ENCODE measurements around the gene FOCAD.

DNA sequence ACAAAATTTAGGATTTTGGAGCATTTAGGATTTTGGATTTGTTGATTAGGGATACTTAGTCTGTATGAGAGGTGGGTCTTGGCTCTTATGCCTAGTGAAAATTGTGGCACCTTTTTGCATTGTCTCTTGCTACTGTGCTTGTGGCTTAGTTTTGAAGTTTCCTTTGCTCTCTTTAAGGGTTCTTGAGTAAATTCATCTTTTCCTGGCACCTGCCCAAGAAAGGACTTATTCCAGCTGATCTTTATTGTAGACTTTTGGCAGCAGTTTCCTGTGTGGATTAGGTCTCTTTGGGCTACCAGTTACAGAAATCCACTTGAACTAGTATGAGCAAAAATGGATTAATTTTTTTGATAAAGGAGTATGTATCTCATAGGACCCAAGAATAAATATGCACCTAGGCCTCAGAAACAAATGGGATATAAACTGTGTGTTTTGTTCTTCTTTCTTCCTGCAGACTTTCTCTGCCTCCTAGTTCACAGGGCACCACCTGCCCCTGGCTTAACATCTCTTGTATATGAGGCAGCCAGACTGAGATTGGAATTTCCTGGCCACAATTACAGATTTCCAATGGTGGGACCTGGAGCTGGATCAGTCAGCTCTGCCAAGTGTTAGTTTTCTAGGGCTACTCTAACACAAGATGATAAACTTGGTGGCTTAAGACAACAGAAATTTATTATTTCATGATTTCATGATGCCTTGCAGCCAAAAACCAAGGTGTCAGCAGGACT is 44.6 kb downstream of the FOCAD start:
- TF ChIP-seq, protein P1, sequence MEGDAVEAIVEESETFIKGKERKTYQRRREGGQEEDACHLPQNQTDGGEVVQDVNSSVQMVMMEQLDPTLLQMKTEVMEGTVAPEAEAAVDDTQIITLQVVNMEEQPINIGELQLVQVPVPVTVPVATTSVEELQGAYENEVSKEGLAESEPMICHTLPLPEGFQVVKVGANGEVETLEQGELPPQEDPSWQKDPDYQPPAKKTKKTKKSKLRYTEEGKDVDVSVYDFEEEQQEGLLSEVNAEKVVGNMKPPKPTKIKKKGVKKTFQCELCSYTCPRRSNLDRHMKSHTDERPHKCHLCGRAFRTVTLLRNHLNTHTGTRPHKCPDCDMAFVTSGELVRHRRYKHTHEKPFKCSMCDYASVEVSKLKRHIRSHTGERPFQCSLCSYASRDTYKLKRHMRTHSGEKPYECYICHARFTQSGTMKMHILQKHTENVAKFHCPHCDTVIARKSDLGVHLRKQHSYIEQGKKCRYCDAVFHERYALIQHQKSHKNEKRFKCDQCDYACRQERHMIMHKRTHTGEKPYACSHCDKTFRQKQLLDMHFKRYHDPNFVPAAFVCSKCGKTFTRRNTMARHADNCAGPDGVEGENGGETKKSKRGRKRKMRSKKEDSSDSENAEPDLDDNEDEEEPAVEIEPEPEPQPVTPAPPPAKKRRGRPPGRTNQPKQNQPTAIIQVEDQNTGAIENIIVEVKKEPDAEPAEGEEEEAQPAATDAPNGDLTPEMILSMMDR (IDR thresholded peaks at IDR 0.05; ENCODE audit: insufficient read depth, low read depth, low read length), result no peak
- TF ChIP-seq EZH2 (IDR thresholded peaks at IDR 0.05; ENCODE audit: insufficient read depth, low read length), result no peak
